ENCODE data around the gene PLCL2.
"Not testable (repeated sequence)": the region's sequence is repeated elsewhere in the genome, so short reads cannot be mapped to it uniquely, and the experiment has no call there.

PLCL2 gene

GRCh38 chr3:17087509-17087908 is 202.8 kb downstream of the PLCL2 start:
- no peak for DNase-seq

GRCh38 chr3:17088017-17088416 is 203.3 kb downstream of the PLCL2 start:
- DNase-seq: no peak

GRCh38 chr3:17088602-17089313 is 204.0 kb downstream of the PLCL2 start:
- DNase-seq: no peak

GRCh38 chr3:17089314-17089700 is 204.6 kb downstream of the PLCL2 start:
- DNase-seq: no peak

- DNase-seq: no peak
These were observed 205.7 kb downstream of the PLCL2 start for GRCh38 chr3:17090280-17090983.

- no peak for DNase-seq
These were observed 207.3 kb downstream of the PLCL2 start for GRCh38 chr3:17091910-17092582.

- DNase-seq: no peak
These were observed 207.8 kb downstream of the PLCL2 start for GRCh38 chr3:17092583-17092933.

- DNase-seq: no peak
These were observed 209.8 kb downstream of the PLCL2 start for GRCh38 chr3:17094551-17094950.

- DNase-seq: no peak
These were observed 218.8 kb downstream of the PLCL2 start for GRCh38 chr3:17103579-17103978.

- not testable (repeated sequence) for DNase-seq
These were observed 222.0 kb downstream of the PLCL2 start for GRCh38 chr3:17106801-17107200.

- DNase-seq: no peak
These were observed 226.1 kb downstream of the PLCL2 start for GRCh38 chr3:17110660-17111396.

- no peak for DNase-seq
These were observed 226.8 kb downstream of the PLCL2 start for GRCh38 chr3:17111586-17111985.

GRCh38 chr3:17115186-17115585 is 230.4 kb downstream of the PLCL2 start:
- no peak for DNase-seq

- DNase-seq: no peak
These were observed 231.3 kb downstream of the PLCL2 start for GRCh38 chr3:17116007-17116600.

- DNase-seq: no peak
These were observed 234.0 kb downstream of the PLCL2 start for GRCh38 chr3:17118771-17119170.

- no peak for DNase-seq
These were observed 234.7 kb downstream of the PLCL2 start for GRCh38 chr3:17119201-17120072.

GRCh38 chr3:17120115-17120514 is 235.4 kb downstream of the PLCL2 start:
- no peak for DNase-seq

GRCh38 chr3:17121336-17121735 is 236.6 kb downstream of the PLCL2 start:
- DNase-seq: no peak

- DNase-seq: no peak
These were observed 238.0 kb downstream of the PLCL2 start for GRCh38 chr3:17122758-17123157.

- no peak for DNase-seq
These were observed 241.1 kb downstream of the PLCL2 start for GRCh38 chr3:17125738-17126442.

GRCh38 chr3:17128671-17129070 is 243.9 kb downstream of the PLCL2 start:
- not testable (repeated sequence) for DNase-seq
